ENCODE data around the gene HAUS8.

DNA sequence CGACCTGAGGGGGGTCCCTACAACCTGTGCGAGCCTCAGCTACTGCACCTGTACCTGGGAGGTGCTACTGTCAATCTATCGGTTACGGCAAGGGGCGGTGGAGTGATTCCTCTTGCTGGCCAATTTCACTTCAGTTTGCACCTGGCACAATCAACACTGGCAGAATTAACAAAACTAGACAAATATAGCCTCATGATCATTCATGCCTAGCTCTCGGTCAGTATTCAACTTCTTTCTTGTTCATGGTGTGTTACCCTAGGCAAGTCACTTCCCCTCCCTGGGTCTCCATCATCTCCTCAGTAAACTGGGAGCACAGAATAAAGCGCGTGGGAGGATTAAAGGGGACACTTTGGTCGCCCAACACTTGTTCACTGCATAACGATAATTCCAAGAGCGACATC, 618 bp downstream of the HAUS8 start:
- TF ChIP-seq POLR2AphosphoS5 (IDR thresholded peaks at IDR 0.05; ENCODE audit: low read depth, low read length) (no peak), FOXP2 (optimal IDR thresholded peaks at IDR 0.05; ENCODE audit: borderline replicate concordance, extremely low read depth, extremely low read length, insufficient read depth) (no peak)
